Mucosa of rectum (tissue), 2 donors: ENCODE measurements around the gene SDK1.

ENCODE experiments used
- H3K27ac ChIP-seq, 2 donors: one replicate each; pipeline ENCODE4 v1.7.0; 2013; ENCODE audit warnings: inconsistent platforms in 2 of 2, low read depth in 2 of 2, low read length in 2 of 2
- H3K27me3 ChIP-seq, 2 donors: one replicate each; pipeline ENCODE4 v1.7.0; 2013; ENCODE audit warnings: low read length in 2 of 2; ENCODE audit not compliant: control insufficient read depth in 2 of 2, insufficient read depth in 2 of 2
- H3K36me3 ChIP-seq, 2 donors: one replicate each; pipeline ENCODE4 v1.7.0; 2013; ENCODE audit warnings: low read length in 2 of 2; ENCODE audit not compliant: control insufficient read depth in 2 of 2, insufficient read depth in 2 of 2
- H3K4me1 ChIP-seq, 2 donors: one replicate each; pipeline ENCODE4 v1.7.0; 2013; ENCODE audit warnings: low read length in 2 of 2, mild to moderate bottlenecking in 1 of 2; ENCODE audit not compliant: control insufficient read depth in 2 of 2, insufficient read depth in 2 of 2
- H3K4me3 ChIP-seq, 2 donors: one replicate each; pipeline ENCODE4 v1.7.0; 2013; ENCODE audit warnings: low read length in 2 of 2
- H3K9ac ChIP-seq, 2 donors: one replicate each; pipeline ENCODE4 v1.7.0; 2013; ENCODE audit warnings: low read length in 2 of 2, low read depth in 1 of 2, mild to moderate bottlenecking in 1 of 2
- H3K9me3 ChIP-seq, 2 donors: one replicate each; pipeline ENCODE4 v1.7.0; 2013; ENCODE audit warnings: low read length in 2 of 2; ENCODE audit not compliant: control insufficient read depth in 2 of 2
- donor health status: healthy.
- donor health status: Normal muscosa, but diverticular disease.

Gene SDK1

DNA sequence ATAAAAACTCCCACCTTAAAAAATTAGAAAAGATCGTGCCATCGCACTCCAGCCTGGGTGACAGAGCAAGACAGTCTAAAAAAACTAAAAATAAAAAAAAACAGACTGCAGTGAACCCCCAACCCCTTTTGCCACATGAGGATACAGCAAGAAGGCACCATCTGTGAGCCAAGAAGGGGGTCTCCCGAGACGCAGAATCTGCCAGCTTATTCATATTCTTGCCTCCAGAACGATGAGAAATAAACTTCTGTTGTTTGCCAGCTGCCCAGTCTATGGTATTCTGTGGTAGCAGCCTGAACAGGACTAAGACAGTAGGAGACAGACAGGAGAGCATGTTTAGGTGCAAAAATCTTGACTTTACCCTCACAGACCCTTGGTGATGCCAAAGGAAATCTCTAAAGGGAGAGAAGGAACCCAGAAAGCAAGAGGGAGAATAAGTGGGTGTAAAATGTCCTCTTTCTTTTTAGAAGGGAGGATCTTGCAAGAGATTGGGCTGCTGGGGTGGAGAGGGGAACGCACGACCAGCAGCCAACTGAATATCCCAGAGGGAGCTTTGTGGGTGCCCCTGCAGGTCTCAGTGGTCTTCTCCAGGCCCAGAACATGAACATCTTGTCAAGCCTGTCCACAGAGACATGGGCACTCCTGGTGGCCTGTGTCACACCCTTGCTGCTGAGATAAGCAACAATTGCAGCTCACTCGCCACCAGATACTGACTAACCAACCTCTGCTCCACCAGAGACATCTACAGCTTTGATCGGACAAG lies 980.4 kb downstream of the SDK1 start:
- Histone ChIP-seq H3K9ac (no peak overlapping the region), H3K36me3 (no peaks in the 10 kb centered on the region), H3K27me3 (no peaks in the 10 kb centered on the region), H3K4me3 (no peak overlapping the region), H3K9me3 (no peaks in the 10 kb centered on the region), H3K27ac (no peak overlapping the region), H3K4me1 (no peaks in the 10 kb centered on the region)

DNA sequence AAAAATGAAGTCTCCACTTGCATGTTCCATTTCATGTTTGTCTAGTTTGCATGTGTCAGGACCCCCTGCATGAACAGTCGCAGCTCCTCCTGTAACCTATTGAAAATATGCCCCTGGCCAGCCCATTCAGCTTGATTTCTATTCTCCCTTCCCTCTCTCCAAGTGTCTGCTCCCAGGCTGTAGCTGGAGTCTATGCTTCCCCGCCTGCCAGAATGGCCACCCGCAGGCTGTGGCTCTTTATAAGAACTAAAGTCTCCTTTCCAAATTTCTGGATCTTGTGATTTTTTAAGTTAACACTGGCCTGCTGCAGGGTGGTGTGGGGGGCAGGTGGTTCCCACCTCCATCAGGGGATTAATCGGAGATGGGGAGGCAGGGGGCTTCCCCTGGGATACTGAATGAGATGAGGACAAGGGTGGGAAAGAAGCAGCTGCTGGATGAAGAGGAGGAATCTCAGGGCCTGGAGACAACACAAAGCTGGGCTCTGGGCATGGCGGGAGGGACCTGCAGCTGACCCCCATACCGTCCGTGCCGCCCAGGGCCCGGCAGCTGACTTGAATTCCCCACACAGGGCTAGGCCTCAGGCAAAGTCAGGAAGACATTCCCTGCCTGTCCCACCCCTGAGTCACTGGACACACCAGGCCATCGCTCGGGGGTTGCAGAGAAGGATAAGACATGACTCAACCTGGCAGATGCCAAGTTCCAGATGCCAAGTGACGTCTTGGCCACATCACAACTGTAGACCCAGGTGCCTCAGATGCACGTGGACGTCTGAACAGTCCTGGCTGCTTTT lies 981.6 kb downstream of the SDK1 start:
- H3K27me3 ChIP-seq: no peaks in the 10 kb centered on the region
- H3K4me1 ChIP-seq: no peaks in the 10 kb centered on the region
- H3K4me3 ChIP-seq: no peak overlapping the region
- no peaks in the 10 kb centered on the region for H3K36me3 ChIP-seq
- H3K9ac ChIP-seq: no peak overlapping the region
- H3K9me3 ChIP-seq: no peaks in the 10 kb centered on the region
- H3K27ac ChIP-seq: no peak overlapping the region

DNA sequence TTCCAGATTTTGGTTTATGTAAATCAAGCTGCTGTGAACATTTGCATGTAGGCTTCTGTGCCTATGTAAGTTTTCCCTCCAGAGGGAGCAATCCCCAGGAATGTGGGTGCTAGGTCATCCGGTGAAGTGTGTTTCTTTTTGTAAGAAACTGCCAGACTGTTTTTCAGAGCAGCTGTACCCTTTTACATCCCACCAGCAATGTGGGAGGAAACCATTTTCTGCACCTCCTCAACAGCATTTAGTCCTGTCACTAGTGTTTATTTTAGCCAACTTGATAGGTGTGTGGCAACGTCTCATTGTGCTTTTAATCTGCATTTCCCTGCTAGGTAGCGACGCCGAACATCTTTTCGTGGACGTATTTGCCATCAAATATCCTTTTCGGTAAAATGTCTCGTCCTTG lies 985.3 kb downstream of the SDK1 start:
- Histone ChIP-seq H3K4me3 (no peak overlapping the region), H3K9me3 (no peaks in the 10 kb centered on the region), H3K27ac (no peak overlapping the region), H3K36me3 (no peaks in the 10 kb centered on the region), H3K27me3 (no peaks in the 10 kb centered on the region), H3K4me1 (no peaks in the 10 kb centered on the region), H3K9ac (no peak overlapping the region)

GRCh38 chr7:4288791-4289394 lies 987.8 kb downstream of the SDK1 start:
- Histone ChIP-seq H3K9me3 (no peaks in the 10 kb centered on the region), H3K9ac (no peak overlapping the region), H3K27me3 (no peaks in the 10 kb centered on the region), H3K27ac (no peak overlapping the region), H3K4me1 (no peaks in the 10 kb centered on the region), H3K36me3 (no peaks in the 10 kb centered on the region), H3K4me3 (no peak overlapping the region)

GRCh38 chr7:4297165-4297917 lies 996.3 kb downstream of the SDK1 start:
- Histone ChIP-seq H3K4me3 (no peak overlapping the region), H3K36me3 (no peaks in the 10 kb centered on the region), H3K4me1 (no peaks in the 10 kb centered on the region), H3K27me3 (no peaks in the 10 kb centered on the region), H3K9me3 (peaks cover 0 to 2% of the 10 kb centered on the region in 2 donors), H3K27ac (no peak overlapping the region), H3K9ac (no peak overlapping the region)

GRCh38 chr7:4297918-4298219 lies 996.8 kb downstream of the SDK1 start:
- H3K27me3 ChIP-seq: no peaks in the 10 kb centered on the region
- H3K27ac ChIP-seq: no peak overlapping the region
- H3K9me3 ChIP-seq: peaks cover 0 to 2% of the 10 kb centered on the region in 2 donors
- no peaks in the 10 kb centered on the region for H3K4me1 ChIP-seq
- no peak overlapping the region for H3K9ac ChIP-seq
- H3K4me3 ChIP-seq: no peak overlapping the region
- no peaks in the 10 kb centered on the region for H3K36me3 ChIP-seq

GRCh38 chr7:4299431-4299830 lies 998.4 kb downstream of the SDK1 start:
- Histone ChIP-seq H3K9ac (no peak overlapping the region), H3K9me3 (peaks cover 0 to 2% of the 10 kb centered on the region in 2 donors), H3K27ac (no peak overlapping the region), H3K27me3 (no peaks in the 10 kb centered on the region), H3K4me1 (no peaks in the 10 kb centered on the region), H3K36me3 (no peaks in the 10 kb centered on the region), H3K4me3 (no peak overlapping the region)

GRCh38 chr7:4302203-4302905 lies 1001.3 kb downstream of the SDK1 start:
- Histone ChIP-seq H3K4me3 (no peak overlapping the region), H3K4me1 (no peaks in the 10 kb centered on the region), H3K27ac (no peak overlapping the region), H3K27me3 (no peaks in the 10 kb centered on the region), H3K9ac (no peak overlapping the region), H3K36me3 (no peaks in the 10 kb centered on the region), H3K9me3 (no peaks in the 10 kb centered on the region)

- no peaks in the 10 kb centered on the region for H3K4me1 ChIP-seq
- H3K9me3 ChIP-seq: no peaks in the 10 kb centered on the region
- no peak overlapping the region for H3K27ac ChIP-seq
- no peaks in the 10 kb centered on the region for H3K36me3 ChIP-seq
- H3K4me3 ChIP-seq: no peak overlapping the region
- H3K9ac ChIP-seq: no peak overlapping the region
- no peaks in the 10 kb centered on the region for H3K27me3 ChIP-seq
Observed at GRCh38 chr7:4307316-4308204, 1006.5 kb downstream of the SDK1 start.
